Measurements from ENCODE around the gene FLRT3. TPM values are rescaled to one million over a fixed set of nuclear protein-coding genes. Genes with fewer than 3 reads are reported as not detected.

Gene FLRT3
- total RNA-seq: 5.2 and 16.0 TPM in 2 replicates

DNA sequence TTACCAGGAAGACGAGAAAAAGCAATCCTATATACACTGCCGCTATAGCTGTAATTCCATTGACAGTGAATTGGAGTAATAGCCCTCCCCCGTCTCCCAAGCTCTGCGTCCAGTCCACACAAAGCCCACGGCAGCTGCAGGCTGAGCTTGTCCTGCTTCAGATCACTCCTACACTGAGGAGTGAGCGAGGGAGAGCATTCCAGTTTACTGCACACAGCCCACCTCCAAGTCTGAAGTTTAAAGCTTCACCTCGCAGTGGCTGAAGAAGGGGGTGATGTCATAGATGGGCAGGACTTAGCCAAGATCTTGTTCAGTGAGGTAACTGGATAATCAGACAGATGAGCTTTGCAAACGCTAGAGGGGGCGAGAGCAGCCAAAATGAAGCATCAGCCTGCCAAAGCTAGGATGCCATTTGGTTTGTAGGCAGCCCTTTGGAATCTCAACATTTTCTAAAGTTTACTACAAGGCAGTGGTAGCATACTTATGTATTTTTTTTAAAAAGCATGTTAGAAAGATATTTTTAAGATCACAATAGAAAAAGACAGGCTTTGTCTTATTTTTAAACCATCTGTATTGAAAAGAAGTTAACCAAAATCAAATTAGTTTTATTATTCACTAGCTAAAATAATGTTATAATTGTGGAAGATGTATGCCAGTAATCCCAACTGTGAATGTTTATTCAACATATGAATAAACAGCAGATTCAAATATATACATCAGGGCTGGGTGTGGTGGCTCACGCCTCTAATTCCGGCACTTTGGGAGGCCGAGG is at the start of gene FLRT3:
Gene FLRT3 (minus strand): TSS at position 213 of the 772 bp plus-strand sequence. CDS start 10,106 bp downstream, outside the sequence.
- DNase-seq (ENCODE audit: low read depth): peak; percentile 99

DNA sequence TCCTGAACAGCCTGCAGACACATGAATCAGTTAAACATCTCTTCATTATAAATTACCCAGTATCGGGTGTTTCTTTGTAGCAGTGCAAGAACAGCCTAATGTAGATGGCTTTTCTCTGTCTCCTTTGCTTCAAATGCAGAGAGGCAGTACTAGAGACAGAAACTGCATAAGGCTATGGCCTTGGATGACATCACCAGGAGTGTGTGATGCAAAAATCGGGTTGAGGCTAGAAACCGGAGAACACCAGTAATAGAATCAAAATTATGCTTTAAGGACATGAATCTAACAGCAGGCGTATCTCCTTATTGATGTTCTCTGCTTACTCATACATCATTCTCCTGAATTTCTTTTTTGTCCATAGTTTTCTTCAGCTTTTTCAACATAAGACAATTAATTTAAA is 49.3 kb upstream of the FLRT3 start:
- DNase-seq (ENCODE audit: low read depth): no peak

DNA sequence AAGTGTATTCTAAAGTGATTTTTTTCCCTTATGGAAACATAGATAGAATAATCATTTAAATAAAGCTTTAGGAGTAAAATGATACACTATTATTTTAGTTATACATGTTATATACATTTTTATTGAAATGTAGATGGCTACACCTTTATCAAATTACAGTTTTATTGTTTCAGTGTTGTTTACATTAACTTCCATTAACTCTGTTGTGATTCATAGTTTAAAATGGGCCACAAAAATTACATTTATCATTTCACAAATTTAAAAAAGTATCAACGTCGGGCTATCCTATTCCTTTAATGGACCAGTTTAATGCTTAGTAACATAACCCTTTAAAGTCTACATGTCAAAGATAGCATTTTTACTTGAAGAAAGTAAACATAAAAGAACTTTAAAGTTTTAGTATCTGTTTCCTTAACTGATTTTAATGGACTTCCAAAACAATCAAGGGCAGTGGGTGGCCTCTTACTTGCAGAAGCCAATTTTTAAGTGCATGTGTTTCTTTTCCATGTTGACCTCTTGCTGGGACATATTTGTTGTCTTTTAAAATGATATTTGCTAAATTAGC is 47.8 kb upstream of the FLRT3 start:
- no peak for DNase-seq (ENCODE audit: low read depth)

DNA sequence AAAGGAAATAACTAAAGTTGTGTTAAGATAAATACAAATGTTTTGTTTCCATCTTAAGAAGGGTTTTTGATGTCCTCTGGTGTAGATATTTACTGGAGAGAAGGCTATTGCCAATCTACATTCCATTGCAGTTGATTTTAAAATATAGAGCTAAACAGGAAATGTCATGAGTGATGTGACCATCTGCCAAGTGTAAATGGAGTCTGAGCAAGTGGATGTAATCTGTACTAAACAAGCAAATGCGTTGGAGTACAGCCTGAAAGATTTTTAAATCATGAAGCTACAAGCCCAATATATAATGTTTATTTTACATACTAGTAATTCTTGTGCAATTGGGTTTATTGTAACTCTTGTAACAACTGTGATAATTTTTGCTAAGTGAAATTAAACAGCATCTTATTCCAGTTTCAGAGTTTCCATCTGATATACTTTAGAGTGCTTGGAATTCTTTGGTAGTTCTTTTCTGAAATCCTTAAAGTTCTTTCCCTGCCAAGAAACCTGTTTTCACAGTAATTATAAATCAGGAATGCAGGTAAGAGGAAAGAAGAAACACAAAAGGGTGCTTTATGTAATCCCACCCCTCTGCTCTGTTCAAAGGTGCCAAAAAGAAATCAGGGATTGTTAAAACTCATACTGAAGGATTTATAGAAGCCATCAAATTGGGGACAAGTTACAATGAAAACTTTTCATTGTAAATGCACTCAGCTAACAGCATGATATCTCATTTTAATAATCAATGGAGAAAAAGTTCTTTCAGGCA is 47.2 kb upstream of the FLRT3 start:
- no peak for DNase-seq (ENCODE audit: low read depth)

DNA sequence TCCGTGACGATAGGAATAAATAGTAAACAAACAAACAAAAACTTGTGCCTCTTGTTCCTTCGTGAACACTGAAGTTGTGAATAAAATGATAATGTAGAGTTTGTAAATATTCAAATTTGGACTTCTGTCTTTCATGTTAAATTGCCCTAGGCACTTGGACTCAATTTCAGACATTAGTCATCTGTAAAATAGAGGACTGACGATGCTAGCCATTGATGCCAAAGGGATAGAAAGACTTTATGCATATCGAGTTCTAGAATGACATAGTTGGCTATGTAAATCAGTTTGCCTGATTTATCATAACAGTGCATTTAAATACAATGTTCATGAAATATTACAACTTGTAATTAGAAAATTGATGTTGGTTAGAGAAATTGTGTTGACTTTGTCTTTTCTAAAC is 45.9 kb upstream of the FLRT3 start:
- DNase-seq (ENCODE audit: low read depth): no peak

DNA sequence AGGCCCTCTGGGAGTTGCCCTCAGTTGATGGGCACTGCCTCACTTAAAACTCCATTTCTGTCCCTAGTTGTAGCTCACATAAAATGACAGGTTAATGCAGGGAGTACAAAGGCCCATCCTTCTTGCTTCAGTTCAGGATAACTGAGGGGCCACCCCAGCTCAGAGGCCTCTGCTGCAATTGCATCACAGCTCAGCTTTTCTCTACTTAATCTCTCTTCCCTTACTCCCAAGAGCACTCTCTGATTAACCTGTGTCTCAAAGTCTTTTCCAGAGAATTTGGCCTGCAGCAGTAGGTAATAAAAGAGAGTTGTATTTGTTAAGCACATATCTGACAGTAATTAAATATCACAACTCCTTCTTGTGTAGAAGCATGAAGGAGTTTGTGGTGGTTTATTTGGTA is 40.9 kb upstream of the FLRT3 start:
- no peak for DNase-seq (ENCODE audit: low read depth)

DNA sequence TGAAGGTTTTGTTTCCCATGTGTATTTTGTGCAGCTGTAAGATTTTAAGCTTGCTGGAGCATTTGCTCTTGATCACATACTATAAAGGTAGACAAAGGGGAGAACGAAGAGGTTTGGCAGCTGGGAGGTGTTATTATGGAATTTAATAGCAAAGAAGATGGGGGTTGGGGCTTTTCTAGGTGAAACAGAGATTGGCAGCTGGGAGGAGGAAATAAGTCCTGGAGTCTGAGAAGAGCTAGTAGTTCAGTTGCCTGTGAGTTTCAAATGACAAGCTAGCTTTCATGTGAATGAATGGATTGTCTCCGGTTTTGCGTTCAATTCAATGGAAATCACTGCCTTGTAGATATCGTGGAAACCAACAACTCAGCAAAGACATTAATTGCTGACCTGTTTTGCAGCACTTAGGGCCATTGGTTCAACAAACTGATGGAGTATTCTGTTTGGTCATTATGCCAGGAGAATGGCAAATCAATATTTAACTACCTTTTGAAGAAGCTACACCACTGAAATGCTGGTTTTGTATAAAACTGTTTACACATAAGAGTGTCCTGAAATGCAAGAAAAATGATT is 38.1 kb upstream of the FLRT3 start:
- no peak for DNase-seq (ENCODE audit: low read depth)

DNA sequence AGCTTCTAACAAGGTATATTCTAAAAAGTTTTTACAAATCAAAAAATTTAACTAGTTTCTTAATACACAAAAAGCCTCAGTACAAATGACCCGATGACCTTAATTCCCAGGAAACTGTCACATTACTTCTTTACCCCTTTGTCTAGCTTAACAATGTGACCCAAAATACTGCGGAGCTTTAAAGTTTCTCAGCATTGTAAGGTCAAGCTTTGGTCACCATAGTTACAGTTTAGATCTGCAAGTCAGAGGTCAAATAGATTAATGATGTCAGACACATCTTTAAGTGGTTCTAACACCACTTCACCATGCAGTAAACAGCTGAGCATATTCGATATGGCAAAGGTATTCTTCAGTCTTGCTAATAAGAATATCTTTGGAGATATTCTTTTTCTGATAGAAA is 36.8 kb upstream of the FLRT3 start:
- DNase-seq (ENCODE audit: low read depth): no peak

DNA sequence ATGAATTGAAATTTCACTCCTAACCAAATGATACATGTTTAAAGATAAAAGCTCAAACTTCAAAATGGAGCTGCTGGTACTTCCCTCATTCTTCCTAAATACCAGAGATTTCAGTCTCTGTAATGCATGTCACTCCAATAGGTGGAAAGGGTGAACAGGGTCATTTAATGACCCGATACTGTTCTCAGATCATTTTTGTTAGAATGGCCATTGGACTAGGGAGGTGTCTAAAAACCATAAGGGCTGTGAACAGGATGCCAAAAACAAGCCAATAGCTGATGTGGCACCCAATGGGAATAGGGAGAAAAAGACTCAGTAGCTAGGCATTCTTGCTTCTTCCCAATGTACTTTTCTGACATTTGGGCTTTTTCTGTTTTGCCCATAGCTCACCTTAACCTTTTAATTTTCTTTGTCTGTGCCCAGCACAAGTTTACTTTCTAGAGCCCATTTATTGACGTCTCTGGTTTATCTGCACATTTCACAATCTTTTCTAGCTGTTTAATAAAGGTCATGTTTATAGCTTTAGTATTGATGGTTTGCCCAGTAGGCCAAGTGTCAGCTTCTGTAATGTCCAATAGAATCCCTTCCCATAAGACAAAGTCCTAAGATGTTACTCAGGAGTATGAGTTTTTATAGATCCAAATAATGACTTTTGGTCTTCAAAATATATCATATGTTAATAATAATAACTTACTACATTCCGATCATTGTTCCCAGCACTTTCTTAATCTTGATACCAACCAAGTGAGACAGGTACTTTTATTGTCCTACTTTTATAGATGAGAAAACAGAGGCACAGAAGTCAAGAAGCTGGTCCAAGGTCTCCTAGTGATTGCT is 24.3 kb upstream of the FLRT3 start:
- no peak for DNase-seq (ENCODE audit: low read depth)

DNA sequence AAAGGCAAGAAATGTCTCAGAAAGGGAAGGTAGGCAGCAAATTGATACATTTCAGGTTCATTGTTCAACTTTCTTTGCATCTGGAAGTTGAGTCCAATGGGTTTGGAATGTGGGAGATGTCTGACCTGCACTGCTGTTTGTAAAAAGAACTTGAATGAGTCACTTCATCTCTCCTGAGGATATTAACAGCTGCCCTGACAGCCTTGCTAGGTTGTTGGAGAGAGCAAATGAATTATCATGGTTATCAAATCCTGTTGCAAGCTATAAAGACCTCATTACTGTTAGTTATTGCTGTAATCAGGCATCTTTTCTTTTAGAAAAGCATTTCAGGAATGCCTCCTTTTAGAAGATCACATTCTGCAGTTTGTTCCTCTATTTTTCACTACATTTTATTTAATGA is 23.0 kb upstream of the FLRT3 start:
- DNase-seq (ENCODE audit: low read depth): peak; percentile 58

DNA sequence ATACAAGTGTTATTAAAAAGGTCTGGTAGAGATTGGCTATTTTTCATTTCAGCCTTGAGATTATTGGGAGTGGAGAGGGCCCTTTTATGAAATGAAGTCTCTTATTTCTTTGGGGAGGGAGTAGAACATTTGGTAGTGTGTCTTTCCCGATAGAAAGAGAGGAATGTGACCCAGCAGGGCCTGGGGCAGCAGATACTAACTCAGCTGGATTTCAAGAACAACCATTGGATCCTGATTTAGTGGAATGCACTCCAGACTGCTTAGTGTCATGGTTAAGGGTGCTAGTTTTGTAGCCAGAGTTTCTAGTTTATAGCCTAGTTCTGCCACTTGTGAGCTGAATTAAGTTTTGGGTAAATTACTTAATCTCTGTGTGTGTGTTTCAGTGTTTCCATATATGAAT is 18.4 kb upstream of the FLRT3 start:
- DNase-seq (ENCODE audit: low read depth): no peak

DNA sequence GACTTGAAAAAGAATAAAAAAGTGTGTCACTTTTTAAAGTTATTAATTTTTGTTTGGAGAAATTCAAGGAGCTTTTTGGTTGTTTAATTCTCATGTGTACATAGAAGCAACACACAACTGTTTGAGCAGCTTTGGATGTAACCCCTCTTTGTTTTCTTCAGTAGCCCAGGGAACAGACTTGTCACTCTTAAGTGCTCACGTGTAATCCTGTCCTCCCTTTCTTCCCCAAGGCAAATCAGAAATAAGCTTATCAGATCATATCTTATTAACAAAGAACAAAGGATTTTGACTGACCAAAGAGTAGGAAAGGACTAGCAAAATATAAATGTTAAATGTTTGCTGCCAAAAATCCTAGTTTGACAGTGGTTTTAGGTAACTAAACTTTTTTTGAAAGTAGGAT is 7.3 kb upstream of the FLRT3 start:
- DNase-seq (ENCODE audit: low read depth): peak; percentile 45

DNA sequence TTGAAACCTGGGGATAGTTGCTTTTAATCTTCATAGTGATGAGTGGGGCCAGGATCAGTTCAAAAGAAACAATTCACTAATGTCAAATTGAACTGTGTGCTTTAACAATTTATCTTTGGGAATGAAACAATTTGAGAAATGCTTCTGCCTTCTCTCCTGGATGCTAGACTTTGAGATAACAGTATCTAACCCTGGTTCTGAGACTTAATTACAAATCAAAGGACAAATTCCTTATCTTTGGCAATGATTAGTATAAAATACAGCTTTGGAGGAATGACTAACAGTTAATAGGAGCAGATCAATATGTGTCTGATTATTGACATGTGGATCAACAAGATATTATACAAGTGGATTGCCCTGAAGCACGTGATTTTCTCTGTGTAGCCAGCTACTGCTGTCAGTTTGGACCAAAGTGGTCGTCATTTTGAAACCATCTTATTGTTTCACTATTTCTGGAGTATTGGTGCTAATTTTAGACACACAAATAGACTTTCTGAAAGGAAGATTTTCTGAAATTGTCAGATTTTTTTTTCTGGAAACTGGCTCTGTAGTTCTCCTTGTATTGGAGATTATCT is 6.2 kb upstream of the FLRT3 start:
- no peak for DNase-seq (ENCODE audit: low read depth)

DNA sequence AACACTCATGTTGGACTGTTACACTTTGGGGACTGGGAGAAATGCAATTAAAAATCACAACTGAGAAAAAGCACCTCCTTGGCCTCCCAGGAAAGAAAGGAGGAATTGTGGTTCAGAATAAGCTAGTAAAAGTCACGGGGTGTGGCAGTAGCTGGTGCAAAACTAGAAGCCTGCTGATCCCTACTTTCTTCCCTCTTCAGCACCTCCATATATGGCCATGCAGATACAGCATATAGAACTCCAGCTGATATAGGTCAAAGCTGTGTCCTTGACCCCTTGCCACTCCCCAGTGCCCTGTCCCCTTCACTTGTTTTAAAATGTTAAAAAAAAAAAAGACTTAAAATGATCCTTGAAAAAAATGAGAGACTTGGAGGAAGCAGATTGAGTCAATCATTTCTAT is 5.5 kb upstream of the FLRT3 start:
- DNase-seq (ENCODE audit: low read depth): no peak

DNA sequence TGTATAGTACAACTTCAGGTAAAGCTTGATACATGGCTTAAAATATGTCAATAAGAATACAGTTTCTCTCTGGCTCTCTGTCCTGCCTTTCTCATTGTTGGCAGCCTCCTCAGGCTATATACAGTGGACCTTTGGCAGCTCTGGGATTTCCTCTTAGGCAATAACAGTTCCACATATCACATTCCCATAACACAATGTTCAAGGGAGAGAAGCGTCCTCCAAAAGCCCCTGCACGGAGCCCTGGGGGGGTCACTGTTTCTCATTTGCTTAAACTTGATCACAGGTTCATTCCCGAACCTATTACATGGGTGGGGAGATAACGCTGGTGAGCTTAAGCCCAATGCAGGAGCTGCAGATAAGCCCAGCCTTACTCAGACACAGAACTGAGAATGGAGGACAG is 4.4 kb upstream of the FLRT3 start:
- no peak for DNase-seq (ENCODE audit: low read depth)

DNA sequence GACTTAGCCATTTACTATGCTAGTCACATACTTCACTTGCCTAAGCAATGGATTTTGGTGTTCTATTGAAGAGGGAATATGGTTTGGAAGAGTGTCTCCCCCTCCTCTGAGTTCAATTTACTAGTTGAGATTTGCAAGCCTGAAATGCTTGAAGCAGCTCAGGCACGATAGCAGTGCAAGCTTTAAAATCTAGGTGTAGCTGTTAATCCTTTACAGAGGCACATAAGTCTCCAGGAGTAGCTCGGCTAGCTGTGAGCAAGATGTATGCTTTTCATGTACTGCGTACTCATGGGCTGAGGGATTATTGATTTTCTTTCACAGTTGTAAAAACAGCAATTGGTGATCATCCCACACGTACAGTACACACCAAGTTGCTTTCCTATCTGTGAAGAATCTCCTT is 726 bp downstream of the FLRT3 start:
- DNase-seq (ENCODE audit: low read depth): peak; percentile 69

DNA sequence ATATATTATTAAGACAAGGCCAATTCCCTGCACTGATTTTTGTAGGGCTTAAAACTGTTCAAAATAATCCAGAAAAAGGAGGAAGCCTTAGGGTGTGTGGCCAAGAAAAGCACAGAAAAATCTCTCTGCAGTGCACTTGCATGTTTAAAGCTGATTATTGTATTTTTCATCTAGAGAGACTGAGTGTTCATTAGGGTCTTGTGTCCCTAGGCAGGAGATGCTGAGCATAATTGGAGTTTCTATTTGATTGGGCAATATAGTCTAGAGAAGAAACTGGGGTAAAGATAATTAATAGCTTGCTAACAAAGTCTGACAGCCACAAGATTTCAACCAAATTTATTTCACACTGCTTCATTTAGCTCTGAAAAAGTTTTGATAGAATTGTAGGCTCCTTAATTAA is 2.4 kb downstream of the FLRT3 start:
- DNase-seq (ENCODE audit: low read depth): peak; percentile 22

DNA sequence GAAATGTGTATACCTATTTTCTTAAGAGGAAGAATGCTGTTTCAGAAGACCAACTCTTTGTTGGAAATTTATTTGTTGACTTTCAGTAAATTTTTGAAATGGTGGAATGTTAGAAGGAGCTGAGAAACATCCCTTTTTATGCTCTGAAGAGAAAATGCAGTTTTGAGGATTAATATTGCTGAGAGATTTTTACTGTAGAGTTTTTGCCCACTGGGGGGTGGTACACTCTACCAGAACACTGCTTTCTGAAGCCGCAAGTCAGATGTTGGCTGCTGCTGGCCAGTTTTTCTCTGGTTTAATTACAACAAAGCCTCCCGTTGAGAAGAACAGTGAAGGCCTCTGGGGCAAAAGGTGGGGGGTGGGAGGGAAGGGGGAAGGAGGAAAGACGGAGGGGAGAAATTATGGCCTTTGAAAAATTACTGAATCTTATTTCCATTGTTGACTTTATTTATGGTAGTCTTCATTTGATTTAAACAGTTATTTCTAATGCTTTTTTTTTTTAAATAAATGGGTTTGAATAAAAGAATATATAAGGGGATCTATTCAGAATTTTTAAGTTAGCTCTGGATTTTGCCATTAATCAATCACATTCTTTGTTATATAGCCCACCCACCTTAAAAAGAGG is 3.0 kb downstream of the FLRT3 start:
- peak; percentile 83 for DNase-seq (ENCODE audit: low read depth)

DNA sequence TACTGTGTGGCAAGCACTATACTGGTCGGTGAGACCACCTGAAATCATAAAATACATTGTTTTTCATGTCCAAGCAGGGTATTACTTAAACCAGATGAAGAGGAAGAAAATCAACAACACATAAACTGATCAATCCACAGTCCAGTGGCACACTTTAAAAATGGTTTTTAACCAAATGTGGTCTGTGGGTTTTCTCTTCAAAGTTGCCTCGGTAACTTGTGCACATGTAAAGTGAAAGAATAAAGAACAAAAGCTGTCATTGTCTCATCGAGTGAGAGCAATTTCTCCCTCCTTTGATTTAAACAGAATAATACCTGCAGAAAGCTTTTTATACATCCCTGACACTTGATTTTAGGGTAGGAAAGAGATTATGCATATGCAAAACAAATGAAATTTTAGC is 3.7 kb downstream of the FLRT3 start:
- DNase-seq (ENCODE audit: low read depth): peak; percentile 12

DNA sequence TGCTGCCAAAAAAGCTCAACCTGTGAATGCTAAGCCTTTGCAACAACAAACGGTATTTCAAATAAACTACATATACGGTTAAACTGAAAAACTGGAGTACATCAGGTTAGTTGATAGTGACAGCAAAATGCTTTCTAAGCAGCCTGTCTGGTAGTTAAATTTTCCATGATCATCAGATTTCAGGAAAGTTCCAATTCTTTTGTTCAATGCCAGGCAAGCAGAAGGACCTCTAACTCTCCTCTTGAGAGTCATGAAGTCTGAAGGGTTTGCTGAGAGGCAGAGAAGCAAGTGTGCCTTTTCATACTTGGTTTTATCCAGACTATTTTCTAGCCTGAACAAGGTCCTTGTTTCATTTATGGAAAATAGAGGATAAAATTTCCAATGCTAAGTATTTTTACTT is 4.5 kb downstream of the FLRT3 start:
- DNase-seq (ENCODE audit: low read depth): peak; percentile 29

DNA sequence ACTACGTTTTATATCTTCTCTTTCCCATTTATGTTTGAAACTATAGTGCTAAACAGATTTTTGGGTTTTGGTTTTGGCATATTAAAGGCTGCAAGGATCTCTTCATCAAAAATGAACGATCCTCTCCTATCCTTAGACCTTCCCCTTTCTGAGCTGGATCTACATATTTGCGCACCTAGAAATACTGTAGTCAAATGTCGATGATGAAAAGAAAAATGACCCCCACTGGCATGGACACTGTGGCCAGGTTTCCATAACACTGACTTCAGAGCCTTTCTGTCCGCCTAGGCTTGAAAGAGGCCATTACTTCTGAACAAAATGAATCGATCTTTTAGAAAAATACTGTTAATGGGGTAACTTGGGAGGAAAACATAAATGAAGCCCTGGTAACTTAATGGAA is 5.8 kb downstream of the FLRT3 start:
- peak; percentile 18 for DNase-seq (ENCODE audit: low read depth)
